ENCODE measurements around the gene SLC18A2.

Gene SLC18A2

DNA sequence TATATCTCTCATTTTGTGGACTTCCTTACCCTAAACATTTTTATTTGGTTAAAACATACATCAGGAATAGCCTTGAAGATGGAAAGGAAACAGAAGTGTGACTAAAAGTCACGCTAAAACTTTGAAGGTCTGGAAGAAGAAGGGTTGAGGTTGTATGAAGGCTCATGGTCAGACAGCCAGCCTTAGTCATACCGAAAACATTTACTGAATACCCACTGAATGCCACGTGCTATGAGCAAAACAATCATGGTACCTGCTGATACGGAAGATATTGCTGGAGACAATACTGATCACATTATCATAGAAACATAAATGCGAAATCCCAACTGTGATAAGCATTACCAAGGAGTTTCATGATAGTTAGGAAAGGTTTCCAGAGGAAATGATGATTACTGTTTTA lies 70.3 kb downstream of the SLC18A2 start:
- no peak for DNase-seq (ENCODE audit: low read depth)
- no peak overlapping the region for H3K4me3 ChIP-seq (replicated peaks; ENCODE audit: low read depth, low read length)
- TF ChIP-seq, protein P1, sequence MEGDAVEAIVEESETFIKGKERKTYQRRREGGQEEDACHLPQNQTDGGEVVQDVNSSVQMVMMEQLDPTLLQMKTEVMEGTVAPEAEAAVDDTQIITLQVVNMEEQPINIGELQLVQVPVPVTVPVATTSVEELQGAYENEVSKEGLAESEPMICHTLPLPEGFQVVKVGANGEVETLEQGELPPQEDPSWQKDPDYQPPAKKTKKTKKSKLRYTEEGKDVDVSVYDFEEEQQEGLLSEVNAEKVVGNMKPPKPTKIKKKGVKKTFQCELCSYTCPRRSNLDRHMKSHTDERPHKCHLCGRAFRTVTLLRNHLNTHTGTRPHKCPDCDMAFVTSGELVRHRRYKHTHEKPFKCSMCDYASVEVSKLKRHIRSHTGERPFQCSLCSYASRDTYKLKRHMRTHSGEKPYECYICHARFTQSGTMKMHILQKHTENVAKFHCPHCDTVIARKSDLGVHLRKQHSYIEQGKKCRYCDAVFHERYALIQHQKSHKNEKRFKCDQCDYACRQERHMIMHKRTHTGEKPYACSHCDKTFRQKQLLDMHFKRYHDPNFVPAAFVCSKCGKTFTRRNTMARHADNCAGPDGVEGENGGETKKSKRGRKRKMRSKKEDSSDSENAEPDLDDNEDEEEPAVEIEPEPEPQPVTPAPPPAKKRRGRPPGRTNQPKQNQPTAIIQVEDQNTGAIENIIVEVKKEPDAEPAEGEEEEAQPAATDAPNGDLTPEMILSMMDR (IDR thresholded peaks at IDR 0.05; ENCODE audit: low read length, missing control alignments), result no peak

DNA sequence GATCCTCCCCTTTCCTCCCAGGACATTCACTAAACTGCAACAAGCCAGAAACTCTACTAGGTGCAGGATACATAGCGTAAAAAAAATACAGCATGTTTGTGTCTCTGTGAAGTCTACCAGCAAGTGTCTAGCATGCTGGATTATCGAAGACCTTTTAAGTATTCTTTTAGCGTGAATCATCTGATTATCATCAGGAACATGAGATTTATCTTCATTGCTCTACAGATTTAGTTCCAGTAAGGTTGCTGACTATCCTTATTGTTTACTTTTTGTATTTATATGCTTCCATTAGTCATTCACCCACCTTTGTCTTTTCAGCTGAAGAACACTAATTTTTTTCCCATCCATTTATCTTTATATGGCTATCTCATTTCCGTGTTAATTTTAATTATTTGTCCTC lies 71.5 kb downstream of the SLC18A2 start:
- no peak overlapping the region for H3K4me3 ChIP-seq (replicated peaks; ENCODE audit: low read depth, low read length)
- TF ChIP-seq, protein P1 (IDR thresholded peaks at IDR 0.05; ENCODE audit: low read length, missing control alignments), result no peak
- DNase-seq (ENCODE audit: low read depth), result no peak

DNA sequence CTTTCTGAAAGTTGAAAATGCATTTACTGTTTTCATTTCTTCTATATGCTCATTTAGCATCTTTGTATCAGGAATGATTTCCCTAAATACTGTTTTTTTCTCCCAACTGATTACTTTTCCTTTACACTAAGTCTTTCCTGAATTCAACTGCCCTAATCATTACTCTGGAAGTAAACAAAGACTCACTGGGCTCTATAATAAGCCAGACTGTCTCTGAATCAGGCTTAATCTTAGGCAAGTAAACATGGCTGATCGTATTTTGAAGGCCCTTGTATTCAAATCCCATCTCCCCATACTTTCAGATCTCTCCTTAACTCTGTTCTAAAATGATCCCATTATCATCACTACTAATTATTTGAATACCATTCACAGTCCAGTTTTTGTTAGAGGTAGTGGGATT lies 72.7 kb downstream of the SLC18A2 start:
- TF ChIP-seq, protein P1 (IDR thresholded peaks at IDR 0.05; ENCODE audit: low read length, missing control alignments), result no peak
- DNase-seq (ENCODE audit: low read depth), result no peak
- no peak overlapping the region for H3K4me3 ChIP-seq (replicated peaks; ENCODE audit: low read depth, low read length)

DNA sequence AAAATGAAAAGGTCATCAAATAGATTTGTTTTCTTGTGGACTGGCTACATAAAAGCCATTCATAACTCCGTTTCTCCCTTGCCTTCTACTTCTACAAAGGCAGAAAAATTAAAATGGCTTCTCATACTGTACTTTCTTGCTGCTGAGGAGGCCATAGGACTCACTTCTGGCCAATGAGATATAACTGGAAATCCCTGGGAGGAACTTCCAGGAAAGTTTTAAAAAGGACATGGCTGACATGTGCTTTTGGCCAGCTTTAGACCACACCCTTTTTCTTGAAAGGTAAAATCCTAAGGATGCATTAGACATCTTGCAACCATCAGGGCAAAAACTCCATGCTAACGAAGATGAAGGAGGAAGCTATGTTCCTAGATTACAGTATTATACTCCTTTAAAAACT lies 75.8 kb downstream of the SLC18A2 start:
- no peak overlapping the region for H3K4me3 ChIP-seq (replicated peaks; ENCODE audit: low read depth, low read length)
- DNase-seq (ENCODE audit: low read depth), result no peak
- TF ChIP-seq, protein P1 (IDR thresholded peaks at IDR 0.05; ENCODE audit: low read length, missing control alignments), result no peak

DNA sequence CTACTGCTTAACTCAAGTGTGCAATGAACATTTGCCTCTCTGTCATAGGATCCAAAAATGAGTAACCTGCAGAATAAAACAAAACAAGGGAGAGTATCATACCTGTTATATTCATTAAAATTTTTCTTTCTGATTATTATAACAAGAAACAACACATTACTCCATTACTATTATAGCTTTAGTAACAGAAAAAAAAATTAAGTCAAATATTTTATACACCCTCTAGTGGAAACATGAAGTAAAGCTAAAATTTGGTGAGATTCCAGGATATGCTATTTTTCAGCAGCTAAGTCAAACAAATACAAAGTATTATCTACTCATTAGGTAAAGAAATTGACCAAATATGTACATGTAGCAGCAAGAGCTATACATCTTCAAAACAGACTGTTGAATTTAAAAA lies 78.0 kb downstream of the SLC18A2 start:
- no peak overlapping the region for H3K4me3 ChIP-seq (replicated peaks; ENCODE audit: low read depth, low read length)
- DNase-seq (ENCODE audit: low read depth), result peak; percentile 27
- TF ChIP-seq, protein P1 (IDR thresholded peaks at IDR 0.05; ENCODE audit: low read length, missing control alignments), result peak; percentile 52

DNA sequence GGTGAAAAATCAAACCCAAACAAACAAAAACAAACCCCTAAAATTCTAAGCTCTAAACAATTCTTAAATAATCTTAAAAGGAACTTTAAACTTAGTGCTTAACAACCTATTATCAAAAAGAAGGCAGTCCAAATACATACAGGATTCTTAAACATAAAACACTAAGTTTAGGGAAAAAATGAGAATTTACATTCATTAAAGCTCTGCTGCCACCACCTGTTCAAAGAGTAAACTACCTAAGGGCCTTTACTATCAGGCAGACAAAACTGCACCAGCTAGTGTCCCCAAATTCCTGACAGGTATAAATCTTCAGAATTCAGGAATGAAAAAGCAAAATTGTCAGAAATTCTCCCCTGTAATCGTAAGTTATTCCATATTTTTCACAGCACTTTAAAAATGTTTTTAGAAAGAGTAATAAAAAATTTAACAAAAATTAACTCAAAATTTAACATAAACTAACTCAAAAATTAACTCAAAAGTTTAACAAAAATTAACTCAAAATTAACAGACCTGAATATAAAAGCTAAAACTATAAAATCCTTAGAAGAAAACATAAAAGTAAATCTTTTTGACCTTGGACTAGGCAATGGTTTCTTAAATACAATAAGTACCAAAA lies 79.2 kb downstream of the SLC18A2 start:
- no peak overlapping the region for H3K4me3 ChIP-seq (replicated peaks; ENCODE audit: low read depth, low read length)
- TF ChIP-seq, protein P1 (IDR thresholded peaks at IDR 0.05; ENCODE audit: low read length, missing control alignments), result peak; percentile 72
- peak; percentile 50 for DNase-seq (ENCODE audit: low read depth)

DNA sequence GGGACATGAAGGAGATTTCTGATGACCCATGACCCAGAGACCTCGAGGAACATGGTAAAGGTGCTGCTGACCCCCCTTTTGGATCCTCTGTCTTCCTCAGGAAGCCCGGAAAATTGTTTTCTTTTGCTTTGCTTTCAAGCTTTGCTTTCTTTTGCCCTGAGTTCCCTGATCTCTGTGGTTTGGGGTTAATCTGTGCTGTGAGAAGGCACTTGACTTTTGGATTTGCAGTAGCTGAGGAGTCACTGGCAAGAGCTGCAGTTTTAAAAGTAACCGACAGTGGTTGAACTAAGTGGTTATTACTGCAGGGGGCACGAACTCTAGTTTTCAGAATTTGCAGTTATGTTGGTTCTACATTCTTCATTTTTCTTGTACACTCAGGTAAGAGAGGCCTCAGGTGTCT lies 81.3 kb downstream of the SLC18A2 start:
- TF ChIP-seq, protein P1 (IDR thresholded peaks at IDR 0.05; ENCODE audit: low read length, missing control alignments), result no peak
- no peak for DNase-seq (ENCODE audit: low read depth)
- H3K4me3 ChIP-seq (replicated peaks; ENCODE audit: low read depth, low read length), result no peak overlapping the region

Data from fibroblast of pulmonary artery (primary cell).